NCI-H1092 (cell line): Measurements from ENCODE around the gene SLC39A7.

Source experiments
- DNase-seq: peaks from one replicate; lab custom pipeline; 2025; lab: John Stamatoyannopoulos, UW

Gene SLC39A7

DNA sequence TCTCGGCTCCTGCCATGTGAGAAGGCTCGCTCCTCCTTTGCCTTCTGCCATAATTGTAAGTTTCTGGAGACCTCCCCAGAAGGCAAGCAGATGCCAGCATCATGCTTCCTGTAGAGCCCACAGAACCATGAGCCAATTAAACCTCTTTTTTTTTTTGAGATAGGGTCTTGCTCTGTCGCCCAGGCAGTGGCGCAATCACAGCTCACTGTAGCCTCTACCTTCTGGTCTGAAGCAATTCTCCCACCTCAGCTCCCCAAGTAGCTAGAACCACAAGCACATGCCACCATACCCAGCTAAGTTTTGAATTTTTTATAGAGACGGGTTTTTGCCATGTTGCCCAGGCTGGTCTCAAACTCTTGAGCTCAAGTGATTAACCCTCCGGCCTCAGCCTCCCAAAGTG, 36.2 kb downstream of the SLC39A7 start:
- no peak for DNase-seq

GRCh38 chr6:33237741-33238140, 37.1 kb downstream of the SLC39A7 start:
- DNase-seq: no peak

DNA sequence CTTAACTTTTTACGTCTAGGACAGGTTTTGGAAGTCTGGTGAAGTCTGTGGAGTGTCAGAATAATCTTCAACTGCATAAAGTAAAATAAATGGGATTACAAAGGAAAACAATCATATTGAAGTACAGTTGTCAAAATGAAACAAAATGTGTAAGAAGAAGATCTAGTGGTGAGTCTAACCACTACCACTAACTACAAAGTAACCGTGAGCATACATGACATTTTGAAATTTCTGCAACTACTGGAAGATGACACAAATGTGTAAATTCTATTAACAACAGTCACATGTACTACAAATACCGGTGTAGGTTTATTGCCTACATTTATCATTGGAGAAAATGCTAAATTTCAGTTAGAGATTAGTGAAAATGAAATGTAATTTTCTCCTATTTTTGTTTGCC, 41.3 kb downstream of the SLC39A7 start:
- DNase-seq: no peak

GRCh38 chr6:33243476-33243875, 42.8 kb downstream of the SLC39A7 start:
- DNase-seq: no peak

- peak; percentile 62 for DNase-seq
Observed at GRCh38 chr6:33247977-33248642, 47.4 kb downstream of the SLC39A7 start.

GRCh38 chr6:33248643-33248931, 47.9 kb downstream of the SLC39A7 start:
- DNase-seq: no peak

DNA sequence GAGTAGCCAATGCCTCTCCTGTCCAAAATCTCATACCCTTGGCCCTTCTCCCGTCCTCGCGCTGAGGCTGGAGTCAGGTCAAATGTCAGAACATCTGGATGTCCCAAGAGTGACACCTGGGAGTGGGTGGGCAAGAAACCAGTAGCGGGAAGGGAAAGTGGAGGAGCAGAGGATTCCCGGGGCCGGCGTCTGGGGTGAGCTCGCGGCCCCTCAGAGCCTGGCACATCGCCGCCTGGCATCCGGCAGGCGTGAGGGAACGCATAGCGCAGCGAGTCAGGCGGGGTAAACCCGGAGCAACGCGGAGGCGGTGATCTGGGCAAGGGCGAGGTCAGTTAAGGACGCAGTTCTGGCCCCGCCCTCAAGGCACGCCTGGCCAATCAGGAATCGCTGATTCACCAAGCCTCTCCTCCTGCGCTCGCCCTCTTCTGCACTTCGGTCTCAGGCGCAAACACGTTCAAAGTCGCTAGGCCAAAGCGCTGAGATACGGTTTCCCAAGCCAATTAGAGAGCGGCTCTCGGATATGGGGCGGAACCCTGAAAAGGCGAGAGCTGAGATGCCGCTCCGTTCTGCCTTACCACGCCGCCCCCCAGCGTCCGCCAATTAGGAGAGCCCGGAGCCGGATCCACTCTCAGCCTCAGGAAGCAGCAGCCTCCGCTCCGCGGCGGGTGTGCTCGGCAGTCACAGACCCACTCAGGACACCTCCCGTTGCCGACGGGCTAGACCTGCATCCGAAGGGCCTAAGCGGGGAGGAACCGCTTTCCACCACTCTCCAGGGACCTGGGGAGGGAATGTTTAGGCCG, 48.5 kb downstream of the SLC39A7 start:
- peak; percentile 95 for DNase-seq

- DNase-seq: no peak
Observed at GRCh38 chr6:33249732-33250630, 49.3 kb downstream of the SLC39A7 start.

- no peak for DNase-seq
Observed at GRCh38 chr6:33250731-33251130, 50.1 kb downstream of the SLC39A7 start.

- DNase-seq: no peak
Observed at GRCh38 chr6:33251395-33252012, 50.8 kb downstream of the SLC39A7 start.

DNA sequence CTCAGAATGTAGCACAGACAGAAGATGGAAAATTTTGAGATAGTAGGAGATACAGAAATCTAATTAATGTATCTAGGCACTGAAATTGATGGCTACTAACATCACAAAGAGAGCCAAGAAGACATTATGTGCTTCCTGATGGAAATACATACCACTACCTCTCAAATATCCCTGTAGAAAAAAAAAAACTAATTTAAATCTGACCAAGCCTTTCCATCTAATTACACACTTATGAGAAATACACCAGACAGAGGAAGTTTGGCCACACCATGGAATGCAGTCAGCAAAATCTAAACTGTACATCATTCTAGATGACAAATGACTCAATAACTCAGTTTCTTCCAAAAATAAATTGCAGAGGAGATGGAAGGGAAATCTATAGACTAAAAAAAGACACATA, 52.1 kb downstream of the SLC39A7 start:
- DNase-seq: no peak
